ENCODE results near the gene ADK. TPM values are rescaled to one million over a fixed set of nuclear protein-coding genes. Genes with fewer than 3 reads are reported as not detected.

The ADK gene
- total and polyA plus RNA-seq, 2 experiments from 2014 or later = 46.7 to 53.7 TPM

DNA sequence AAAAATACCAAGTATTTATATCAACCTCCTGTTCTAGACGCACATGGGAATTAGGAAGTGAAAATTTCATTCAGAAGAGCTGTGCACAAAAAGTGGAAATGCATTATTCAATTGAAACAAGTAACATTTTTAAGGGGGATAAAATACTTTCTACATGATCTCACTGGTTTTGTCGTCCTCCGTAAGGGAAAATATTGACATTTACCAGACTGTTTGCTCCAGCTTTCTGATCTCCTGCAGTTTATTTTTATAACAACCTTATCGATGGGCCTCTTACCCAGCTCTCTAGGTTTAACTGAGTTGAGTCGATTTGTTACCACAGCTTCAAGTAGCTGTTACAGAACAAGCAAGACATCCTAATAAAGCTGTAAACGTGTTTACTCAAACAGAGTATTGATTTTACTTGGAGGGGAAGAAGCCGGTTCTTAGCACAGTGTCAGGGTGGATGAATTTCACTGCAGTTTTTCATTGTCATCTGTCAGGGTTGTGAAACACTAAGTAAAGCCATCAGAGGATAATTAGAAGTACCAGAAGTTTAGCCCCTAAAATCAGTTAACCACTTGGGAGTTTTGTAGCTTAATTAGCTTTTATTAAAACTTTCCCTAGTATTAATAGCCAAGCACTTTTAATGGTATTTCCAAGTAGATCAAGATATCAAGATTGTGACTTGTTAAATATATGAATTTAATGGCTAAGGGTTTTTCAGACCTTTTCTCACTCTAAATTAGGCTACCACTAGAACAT is 532.8 kb downstream of the ADK start:
- Histone ChIP-seq H2AFZ (no peak overlapping the region), H3K27ac (peak overlapping the region; percentile 5), H3K27me3 (no peaks in the 10 kb centered on the region), H3K9me3 (ENCODE audit: low read depth) (no peaks in the 10 kb centered on the region), H3K36me3 (replicated peaks; ENCODE audit: insufficient read depth, low read depth) (no peaks in the 10 kb centered on the region), H3K79me2 (no peaks in the 10 kb centered on the region), H3K4me1 (ENCODE audit: insufficient read depth) (peaks cover 11% of the 10 kb centered on the region), H4K20me1 (ENCODE audit: insufficient read depth, poor library complexity, severe bottlenecking) (no peaks in the 10 kb centered on the region), H3K4me2 (peak overlapping the region; percentile 45), H3K4me3 (no peak overlapping the region), H3K9me2 (replicated peaks; ENCODE audit: insufficient read depth) (no peaks in the 10 kb centered on the region)
- WGBS (ENCODE audit: low lambda C conversion rate, missing lambda C conversion rate) = 27% methylated on average over 7 of the region's 7 CpGs
- no peak for DNase-seq (ENCODE audit: low spot score)
- TF ChIP-seq, protein P1, sequence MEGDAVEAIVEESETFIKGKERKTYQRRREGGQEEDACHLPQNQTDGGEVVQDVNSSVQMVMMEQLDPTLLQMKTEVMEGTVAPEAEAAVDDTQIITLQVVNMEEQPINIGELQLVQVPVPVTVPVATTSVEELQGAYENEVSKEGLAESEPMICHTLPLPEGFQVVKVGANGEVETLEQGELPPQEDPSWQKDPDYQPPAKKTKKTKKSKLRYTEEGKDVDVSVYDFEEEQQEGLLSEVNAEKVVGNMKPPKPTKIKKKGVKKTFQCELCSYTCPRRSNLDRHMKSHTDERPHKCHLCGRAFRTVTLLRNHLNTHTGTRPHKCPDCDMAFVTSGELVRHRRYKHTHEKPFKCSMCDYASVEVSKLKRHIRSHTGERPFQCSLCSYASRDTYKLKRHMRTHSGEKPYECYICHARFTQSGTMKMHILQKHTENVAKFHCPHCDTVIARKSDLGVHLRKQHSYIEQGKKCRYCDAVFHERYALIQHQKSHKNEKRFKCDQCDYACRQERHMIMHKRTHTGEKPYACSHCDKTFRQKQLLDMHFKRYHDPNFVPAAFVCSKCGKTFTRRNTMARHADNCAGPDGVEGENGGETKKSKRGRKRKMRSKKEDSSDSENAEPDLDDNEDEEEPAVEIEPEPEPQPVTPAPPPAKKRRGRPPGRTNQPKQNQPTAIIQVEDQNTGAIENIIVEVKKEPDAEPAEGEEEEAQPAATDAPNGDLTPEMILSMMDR (IDR thresholded peaks at IDR 0.05; ENCODE audit: poor library complexity) = no peak
- TF ChIP-seq EZH2 (IDR thresholded peaks at IDR 0.05; ENCODE audit: borderline replicate concordance) = no peak
- TF ChIP-seq EZH2phosphoT487 (IDR thresholded peaks at IDR 0.05; ENCODE audit: low read depth, severe bottlenecking, unreplicated experiment) = no peak

DNA sequence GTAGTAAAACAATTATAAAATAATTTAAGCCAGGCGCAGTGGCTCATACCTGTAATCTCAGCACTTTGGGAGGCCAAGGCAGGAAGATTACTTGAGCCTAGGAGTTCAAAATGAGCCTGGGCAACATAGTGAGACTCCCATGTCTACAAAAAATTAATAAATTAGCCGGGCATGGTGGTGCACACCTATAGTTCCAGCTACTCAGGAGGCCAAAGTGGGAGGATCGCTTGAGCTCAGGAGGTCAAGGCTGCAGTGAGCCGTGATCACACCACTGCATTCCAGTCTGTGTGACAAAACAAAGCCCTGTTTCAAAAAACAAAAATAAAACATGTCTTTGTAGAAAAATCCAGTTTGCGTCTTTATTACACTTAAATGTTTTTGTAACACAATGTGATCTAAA is 533.4 kb downstream of the ADK start:
- Histone ChIP-seq H3K4me3 (no peak overlapping the region), H3K36me3 (replicated peaks; ENCODE audit: insufficient read depth, low read depth) (no peaks in the 10 kb centered on the region), H2AFZ (no peak overlapping the region), H3K27ac (no peak overlapping the region), H3K4me2 (no peak overlapping the region), H3K9me2 (replicated peaks; ENCODE audit: insufficient read depth) (no peaks in the 10 kb centered on the region), H3K79me2 (no peaks in the 10 kb centered on the region), H3K27me3 (no peaks in the 10 kb centered on the region), H3K9me3 (ENCODE audit: low read depth) (no peaks in the 10 kb centered on the region), H3K4me1 (ENCODE audit: insufficient read depth) (peaks cover 11% of the 10 kb centered on the region), H4K20me1 (ENCODE audit: insufficient read depth, poor library complexity, severe bottlenecking) (no peaks in the 10 kb centered on the region)
- 77% methylated on average over 5 of the region's 5 CpGs for WGBS (ENCODE audit: low lambda C conversion rate, missing lambda C conversion rate)
- DNase-seq (ENCODE audit: low spot score) = no peak
- TF ChIP-seq, protein P1 (IDR thresholded peaks at IDR 0.05; ENCODE audit: poor library complexity) = no peak
- no peak for TF ChIP-seq EZH2 (IDR thresholded peaks at IDR 0.05; ENCODE audit: borderline replicate concordance)
- no peak for TF ChIP-seq EZH2phosphoT487 (IDR thresholded peaks at IDR 0.05; ENCODE audit: low read depth, severe bottlenecking, unreplicated experiment)

DNA sequence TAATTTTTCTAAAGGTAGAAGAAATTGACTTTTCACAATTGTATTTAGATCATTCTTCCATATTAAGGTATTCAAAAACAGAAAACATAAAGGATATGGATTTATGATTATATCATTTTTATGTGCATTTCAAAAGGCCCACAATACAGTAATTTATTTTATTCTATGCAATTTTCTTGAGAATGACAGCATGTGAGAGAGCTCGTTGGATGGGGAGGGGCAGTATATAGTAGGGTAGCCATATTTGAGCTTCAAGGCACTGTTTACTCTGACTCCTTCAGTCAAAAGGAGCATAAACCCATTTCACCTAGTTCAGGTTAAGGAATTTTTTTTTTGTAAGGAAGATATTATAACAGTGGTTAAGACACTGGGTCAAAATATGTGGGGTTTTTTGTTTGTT is 534.5 kb downstream of the ADK start:
- Histone ChIP-seq H3K27ac (no peak overlapping the region), H4K20me1 (ENCODE audit: insufficient read depth, poor library complexity, severe bottlenecking) (no peaks in the 10 kb centered on the region), H3K27me3 (no peaks in the 10 kb centered on the region), H3K9me2 (replicated peaks; ENCODE audit: insufficient read depth) (no peaks in the 10 kb centered on the region), H2AFZ (no peak overlapping the region), H3K79me2 (no peaks in the 10 kb centered on the region), H3K36me3 (replicated peaks; ENCODE audit: insufficient read depth, low read depth) (no peaks in the 10 kb centered on the region), H3K9me3 (ENCODE audit: low read depth) (no peaks in the 10 kb centered on the region), H3K4me2 (no peak overlapping the region), H3K4me1 (ENCODE audit: insufficient read depth) (peaks cover 11% of the 10 kb centered on the region), H3K4me3 (no peak overlapping the region)
- WGBS (ENCODE audit: low lambda C conversion rate, missing lambda C conversion rate) = 83% methylated on average over 1 of the region's 1 CpG
- TF ChIP-seq EZH2 (IDR thresholded peaks at IDR 0.05; ENCODE audit: borderline replicate concordance) (no peak), EZH2phosphoT487 (IDR thresholded peaks at IDR 0.05; ENCODE audit: low read depth, severe bottlenecking, unreplicated experiment) (no peak)
- TF ChIP-seq, protein P1 (IDR thresholded peaks at IDR 0.05; ENCODE audit: poor library complexity) = no peak
- no peak for DNase-seq (ENCODE audit: low spot score)
